HepG2 (cell line): ENCODE measurements around the gene C9. TPM values are rescaled to one million over a fixed set of nuclear protein-coding genes. Genes with fewer than 3 reads are reported as not detected.

ENCODE experiments used
- ATAC-seq: fragments of 200-7000 bp; cut with Tn5 transposase; 3 replicates; pipeline ENCODE4 v1.9.1; 2020; ENCODE audit warnings: mild to moderate bottlenecking, moderate library complexity
- BruUV-seq: library from RNA; stranded (reverse); fragments of 400-500 nt; replicated peaks from 2 replicates; lab custom pipeline; 2021; lab: Mats Ljungman, UMichigan
- CTCF ChIA-PET: fragments of 300-600 bp; formaldehyde crosslinking; extraction: SDS; loops from one replicate; lab custom pipeline; 2021; ENCODE audit warnings: low total read pairs, inconsistent platforms, low intra/inter-chr PET ratio; lab: Yijun Ruan, JAX
- POLR2A ChIA-PET: fragments of 350-600 bp; sonication (Branson Sonifier 250); formaldehyde crosslinking; loops from one replicate; lab custom pipeline; 2020; ENCODE audit warnings: antibody characterized with exemption, inconsistent platforms; lab: Yijun Ruan, JAX
- DNase-seq: peaks from one replicate; pipeline ENCODE4 v3.0.0-alpha.2; 2015; ENCODE audit warnings: low spot score
- FAIRE-seq: peaks from 3 replicates; lab custom pipeline; 2011; peaks lifted over from hg19 to GRCh38; lab: Jason Lieb, UNC
- H2AFZ ChIP-seq: one replicate; pipeline ENCODE4 v1.6.1; 2011; ENCODE audit warnings: low read length, inconsistent platforms
- H3K27ac ChIP-seq: fragments of 300-600 bp; 3 replicates; pipeline ENCODE4 v1.8.0; 2011; ENCODE audit warnings: mixed run types, mild to moderate bottlenecking, mixed read lengths, low read length, inconsistent platforms; ENCODE audit not compliant: insufficient read depth; ENCODE audit errors: extremely low read length
- H3K27me3 ChIP-seq, 2 experiments: fragments of 200-600 bp in 1 of 2; 2 replicates in 1 of 2; 3 replicates in 1 of 2; pipeline versions ENCODE4 v1.6.0 to v1.8.0; 2011; ENCODE audit warnings: low read length in 2 of 2, mild to moderate bottlenecking in 2 of 2, moderate library complexity in 2 of 2, inconsistent platforms in 1 of 2; ENCODE audit not compliant: insufficient read depth in 2 of 2, control insufficient read depth in 1 of 2
- H3K36me3 ChIP-seq, 2 experiments: fragments of 200-600 bp in 1 of 2; replicated peaks in 1 of 2; 2 replicates in 1 of 2; 3 replicates in 1 of 2; pipeline versions ENCODE4 v1.5.1 to v1.8.0; 2011; ENCODE audit warnings: low read length in 2 of 2, inconsistent platforms in 1 of 2; ENCODE audit not compliant: insufficient read depth in 2 of 2, control insufficient read depth in 1 of 2
- H3K4me1 ChIP-seq: 2 replicates; pipeline ENCODE4 v1.5.1; 2012; ENCODE audit warnings: low read length, inconsistent platforms; ENCODE audit not compliant: insufficient read depth
- H3K4me2 ChIP-seq: 2 replicates; pipeline ENCODE4 v1.6.0; 2011; ENCODE audit warnings: low read depth, low read length, inconsistent platforms
- H3K4me3 ChIP-seq, 3 experiments: fragments of 200-600 bp in 1 of 3; sonication (generic), shearing (Covaris generic) in 1 of 3; replicated peaks in 1 of 3; 2 replicates each; pipeline ENCODE4 v1.5.1; 2011 to 2016; ENCODE audit warnings: low read length in 3 of 3, inconsistent platforms in 2 of 3, low read depth in 2 of 3, mild to moderate bottlenecking in 2 of 3, control low read depth in 1 of 3, mixed read lengths in 1 of 3; ENCODE audit not compliant: insufficient read depth in 1 of 3
- H3K79me2 ChIP-seq: one replicate; pipeline ENCODE4 v1.6.1; 2011; ENCODE audit warnings: low read length, inconsistent platforms; ENCODE audit not compliant: insufficient read depth
- H3K9ac ChIP-seq: 2 replicates; pipeline ENCODE4 v1.6.0; 2011; ENCODE audit warnings: mild to moderate bottlenecking, low read depth, low read length, inconsistent platforms; ENCODE audit not compliant: insufficient read depth
- H3K9me3 ChIP-seq: 2 replicates; pipeline ENCODE4 v1.5.1; 2012; ENCODE audit warnings: mild to moderate bottlenecking, low read length
- H4K20me1 ChIP-seq: 2 replicates; pipeline ENCODE4 v1.6.0; 2011; ENCODE audit warnings: inconsistent platforms, mild to moderate bottlenecking, low read length, moderate library complexity; ENCODE audit not compliant: insufficient read depth
- HBP1 ChIP-seq: IDR thresholded peaks from 2 replicates; pipeline ENCODE4 v1.6.1; 2016; ENCODE audit warnings: low read depth, control low read depth
- MNT ChIP-seq: fragments of 450-650 bp; IDR thresholded peaks from 2 replicates; pipeline ENCODE4 v1.6.1; 2016
- TCF12 ChIP-seq, 2 experiments: fragments of 450-650 bp in 1 of 2; sonication (generic) in 1 of 2; formaldehyde crosslinking in 1 of 2; IDR thresholded peaks; 2 replicates each; pipeline versions ENCODE4 v1.6.1 to v1.8.0; 2017 to 2022; ENCODE audit warnings: antibody characterized with exemption in 1 of 2, mild to moderate bottlenecking in 1 of 2, missing genetic modification reagents in 1 of 2, moderate library complexity in 1 of 2
- ZBTB40 ChIP-seq, 2 experiments: fragments of 450-650 bp in 1 of 2; sonication (generic) in 1 of 2; formaldehyde crosslinking in 1 of 2; IDR thresholded peaks; 2 replicates each; pipeline versions ENCODE4 v1.6.1 to v1.8.0; 2016 to 2022; ENCODE audit warnings: antibody characterized with exemption in 1 of 2, mild to moderate bottlenecking in 1 of 2, missing genetic modification reagents in 1 of 2
- ZNF512 ChIP-seq: sonication (generic); formaldehyde crosslinking; IDR thresholded peaks from 2 replicates; pipeline ENCODE4 v1.4.0; 2020; ENCODE audit warnings: mild to moderate bottlenecking, missing genetic modification reagents
- WGBS: methylation state at CpG from one replicate; pipeline ENCODE4 v1.1.6; 2017; ENCODE audit warnings: low lambda C conversion rate; 5-methylcytosine and 5-hydroxymethylcytosine counted together
- in situ Hi-C: cut with HindIII; loops from 2 replicates; pipeline ENCODE4 v1.10.0; 2017; ENCODE audit warnings: low pct_unique_long_range_greater_than_20kb; ENCODE audit not compliant: extremely low pct_ligation_motif_present
- intact Hi-C: fragments of 100-400 bp; cut with micrococcal nuclease; formaldehyde crosslinking; loops from one replicate; pipeline ENCODE4 v1.10.0; 2022; ENCODE audit not compliant: unreplicated experiment
- polyA plus RNA-seq, 8 experiments: library from polyadenylated mRNA; depleted of rRNA in 3 of 8; stranded (reverse) in 7 of 8; unstranded in 1 of 8; fragments of >200 nt; fragmentation: Illumina TruSeq in 4 of 8; extraction: Trizol in 4 of 8; gene quantifications; 2 replicates each; pipeline versions ENCODE4 v1.2.1 to v1.2.3, GENCODE V29; 2011 to 2016; ENCODE audit warnings: low read depth in 4 of 8, missing spikeins in 1 of 8, mixed read lengths in 1 of 8; ENCODE audit not compliant: insufficient read depth in 1 of 8
- total RNA-seq, 5 experiments: library from RNA; depleted of rRNA; stranded (reverse); fragments of >200 nt; fragmentation: Illumina TruSeq; extraction: Trizol; gene quantifications; 2 replicates each; pipeline ENCODE4 v1.2.3, GENCODE V29; 2016; ENCODE audit warnings: low read depth in 1 of 5

Gene C9
- total and polyA plus RNA-seq, 2 of the 13 experiments (the other 11 are each of a cell fraction or from before 2014, with no cell fraction given): not detected

GRCh38 chr5:39238366-39239105, 125.8 kb downstream of the C9 start:
- Histone ChIP-seq H3K9ac (no peak overlapping the region), H3K9me3 (no peaks in the 10 kb centered on the region), H3K27me3 (no peaks in the 10 kb centered on the region), H3K4me3 (no peak overlapping the region), H3K4me1 (no peaks in the 10 kb centered on the region), H3K36me3 (no peaks in the 10 kb centered on the region), H3K4me2 (no peak overlapping the region), H3K27ac (no peak overlapping the region), H4K20me1 (no peaks in the 10 kb centered on the region), H3K79me2 (no peaks in the 10 kb centered on the region), H2AFZ (no peak overlapping the region)
- DNase-seq (no peak), ATAC-seq (no peak), FAIRE-seq (no peak)
- BruUV-seq: no TSS peak
- 11% methylated on average over 3 of the region's 3 CpGs for WGBS
- POLR2A ChIA-PET: no interaction called here
- intact Hi-C loops: no loop called here
- in situ Hi-C loops: no loop called here
- CTCF ChIA-PET: no interaction called here
- TF ChIP-seq HBP1 (CRISPR knock-in tag) (no peak), TCF12 (IDR thresholded peaks at IDR 0.05) (no peak), TCF12 (CRISPR knock-in tag; IDR thresholded peaks at IDR 0.05) (no peak), ZBTB40 (IDR thresholded peaks at IDR 0.05) (no peak), ZBTB40 (CRISPR knock-in tag; IDR thresholded peaks at IDR 0.05) (no peak), ZNF512 (CRISPR knock-in tag) (no peak), MNT (0 out of 2 replicates have a peak, but pooled peaks have one; percentile 9)
